ENCODE data around the gene DES. TPM values are rescaled to one million over a fixed set of nuclear protein-coding genes. Genes with fewer than 3 reads are reported as not detected.
"Not testable (repeated sequence)": the region's sequence is repeated elsewhere in the genome, so short reads cannot be mapped to it uniquely, and the experiment has no call there.

Gene DES
- total RNA-seq, 1 donor from 2014 or later = not detected

GRCh38 chr2:219404954-219405353 lies 13.2 kb upstream of the DES start:
- no peak overlapping the region for H3K4me3 Mint-ChIP-seq
- intact Hi-C loops (cut with micrococcal nuclease) = loop anchor here (1.0 kb wide), 1 partner anchor 284 kb away; no protein-coding TSS in a partner anchor
- H3K9me3 Mint-ChIP-seq = no peaks in the 10 kb centered on the region
- no peaks in the 10 kb centered on the region for H3K4me1 Mint-ChIP-seq
- ChIA-PET POLR2A (no interaction called here), CTCF (interaction anchor here (0.8 to 6.2 kb wide), 2 partner anchors 92 to 124 kb away, joined by 3 to 82 read pairs; no protein-coding TSS in a partner anchor)
- no peaks in the 10 kb centered on the region for H3K36me3 Mint-ChIP-seq (ENCODE audit: low read depth)
- peaks cover 28% of the 10 kb centered on the region for H3K27me3 Mint-ChIP-seq
- no peak overlapping the region for H3K27ac Mint-ChIP-seq
- TF ChIP-seq, protein P1, sequence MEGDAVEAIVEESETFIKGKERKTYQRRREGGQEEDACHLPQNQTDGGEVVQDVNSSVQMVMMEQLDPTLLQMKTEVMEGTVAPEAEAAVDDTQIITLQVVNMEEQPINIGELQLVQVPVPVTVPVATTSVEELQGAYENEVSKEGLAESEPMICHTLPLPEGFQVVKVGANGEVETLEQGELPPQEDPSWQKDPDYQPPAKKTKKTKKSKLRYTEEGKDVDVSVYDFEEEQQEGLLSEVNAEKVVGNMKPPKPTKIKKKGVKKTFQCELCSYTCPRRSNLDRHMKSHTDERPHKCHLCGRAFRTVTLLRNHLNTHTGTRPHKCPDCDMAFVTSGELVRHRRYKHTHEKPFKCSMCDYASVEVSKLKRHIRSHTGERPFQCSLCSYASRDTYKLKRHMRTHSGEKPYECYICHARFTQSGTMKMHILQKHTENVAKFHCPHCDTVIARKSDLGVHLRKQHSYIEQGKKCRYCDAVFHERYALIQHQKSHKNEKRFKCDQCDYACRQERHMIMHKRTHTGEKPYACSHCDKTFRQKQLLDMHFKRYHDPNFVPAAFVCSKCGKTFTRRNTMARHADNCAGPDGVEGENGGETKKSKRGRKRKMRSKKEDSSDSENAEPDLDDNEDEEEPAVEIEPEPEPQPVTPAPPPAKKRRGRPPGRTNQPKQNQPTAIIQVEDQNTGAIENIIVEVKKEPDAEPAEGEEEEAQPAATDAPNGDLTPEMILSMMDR (IDR thresholded peaks at IDR 0.05) = no peak
- ATAC-seq (ENCODE audit: low read depth) (no peak), DNase-seq (no peak)

DNA sequence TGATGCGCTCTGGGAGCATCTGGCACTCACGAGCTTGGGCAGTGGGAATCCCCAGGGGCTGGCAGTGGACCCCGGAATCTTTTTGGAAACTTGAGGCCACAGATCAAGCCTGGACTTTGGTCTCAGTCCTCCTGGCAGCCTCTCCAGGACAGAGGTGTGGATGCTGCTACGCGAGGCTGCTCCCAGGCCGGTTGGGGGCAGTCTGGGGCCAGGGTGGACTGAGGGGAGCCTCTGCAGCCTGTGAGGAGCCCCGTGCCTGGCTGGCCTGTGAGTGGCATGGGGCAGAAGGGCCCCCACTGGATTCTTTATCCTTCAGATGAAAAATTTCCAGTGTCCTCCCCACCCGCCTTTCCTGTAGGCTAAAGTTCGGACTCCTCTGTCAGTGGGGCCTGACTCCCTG lies 12.7 kb upstream of the DES start:
- Mint-ChIP-seq H3K27ac (no peak overlapping the region), H3K4me3 (no peak overlapping the region), H3K4me1 (no peaks in the 10 kb centered on the region), H3K9me3 (no peaks in the 10 kb centered on the region), H3K27me3 (peaks cover 28% of the 10 kb centered on the region), H3K36me3 (ENCODE audit: low read depth) (no peaks in the 10 kb centered on the region)
- intact Hi-C loops (cut with micrococcal nuclease) = no loop called here
- DNase-seq (no peak), ATAC-seq (ENCODE audit: low read depth) (no peak)
- CTCF ChIA-PET = interaction anchor here (6.2 kb wide), 1 partner anchor 124 kb away, joined by 82 read pairs; no protein-coding TSS in a partner anchor
- POLR2A ChIA-PET = no interaction called here
- TF ChIP-seq, protein P1 (IDR thresholded peaks at IDR 0.05) = no peak

- peaks cover 28% of the 10 kb centered on the region for H3K27me3 Mint-ChIP-seq
- intact Hi-C loops (cut with micrococcal nuclease) = no loop called here
- H3K9me3 Mint-ChIP-seq = no peaks in the 10 kb centered on the region
- H3K4me1 Mint-ChIP-seq = no peaks in the 10 kb centered on the region
- no peak overlapping the region for H3K4me3 Mint-ChIP-seq
- POLR2A ChIA-PET = no interaction called here
- DNase-seq (no peak), ATAC-seq (ENCODE audit: low read depth) (no peak)
- TF ChIP-seq, protein P1 (IDR thresholded peaks at IDR 0.05) = no peak
- no peak overlapping the region for H3K27ac Mint-ChIP-seq
- no peaks in the 10 kb centered on the region for H3K36me3 Mint-ChIP-seq (ENCODE audit: low read depth)
- CTCF ChIA-PET = interaction anchor here (6.2 kb wide), 1 partner anchor 123 kb away, joined by 82 read pairs; no protein-coding TSS in a partner anchor
These were observed 12.0 kb upstream of the DES start for GRCh38 chr2:219405958-219406860.

- Mint-ChIP-seq H3K36me3 (ENCODE audit: low read depth) (no peaks in the 10 kb centered on the region), H3K27ac (no peak overlapping the region), H3K4me1 (no peaks in the 10 kb centered on the region), H3K27me3 (peaks cover 32% of the 10 kb centered on the region), H3K4me3 (no peak overlapping the region), H3K9me3 (no peaks in the 10 kb centered on the region)
- TF ChIP-seq, protein P1 (IDR thresholded peaks at IDR 0.05) = no peak
- ATAC-seq (ENCODE audit: low read depth) (no peak), DNase-seq (no peak)
- POLR2A ChIA-PET = no interaction called here
- CTCF ChIA-PET = no interaction called here
- intact Hi-C loops (cut with micrococcal nuclease) = no loop called here
These were observed 11.3 kb upstream of the DES start for GRCh38 chr2:219406861-219407230.

DNA sequence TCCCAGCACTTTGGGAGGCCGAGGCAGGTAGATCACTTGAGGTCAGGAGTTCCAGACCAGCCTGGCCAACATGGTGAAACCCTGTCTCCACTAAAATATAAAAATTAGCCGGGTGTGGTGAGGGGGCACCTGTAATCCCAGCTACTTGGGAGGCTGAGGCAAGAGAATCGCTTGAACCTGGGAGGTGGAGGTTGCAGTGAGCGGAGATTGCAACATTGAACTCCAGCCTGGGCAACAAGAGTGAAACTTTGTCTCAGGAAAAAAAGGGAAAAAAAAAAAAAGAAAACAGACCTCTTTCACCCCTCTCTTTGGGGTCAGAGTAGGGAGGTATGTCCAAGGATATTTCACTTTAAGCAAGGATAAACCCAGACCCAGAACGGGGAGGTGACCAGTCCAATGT lies 10.8 kb upstream of the DES start:
- H3K9me3 Mint-ChIP-seq; DNase-seq; POLR2A ChIA-PET; ATAC-seq (ENCODE audit: low read depth); H3K4me3 Mint-ChIP-seq; H3K4me1 Mint-ChIP-seq; intact Hi-C loops (cut with micrococcal nuclease); H3K27ac Mint-ChIP-seq; CTCF ChIA-PET; H3K36me3 Mint-ChIP-seq (ENCODE audit: low read depth): not testable (repeated sequence)
- peaks cover 33% of the 10 kb centered on the region for H3K27me3 Mint-ChIP-seq
